ENCODE measurements around the gene WFDC12.

Gene WFDC12

DNA sequence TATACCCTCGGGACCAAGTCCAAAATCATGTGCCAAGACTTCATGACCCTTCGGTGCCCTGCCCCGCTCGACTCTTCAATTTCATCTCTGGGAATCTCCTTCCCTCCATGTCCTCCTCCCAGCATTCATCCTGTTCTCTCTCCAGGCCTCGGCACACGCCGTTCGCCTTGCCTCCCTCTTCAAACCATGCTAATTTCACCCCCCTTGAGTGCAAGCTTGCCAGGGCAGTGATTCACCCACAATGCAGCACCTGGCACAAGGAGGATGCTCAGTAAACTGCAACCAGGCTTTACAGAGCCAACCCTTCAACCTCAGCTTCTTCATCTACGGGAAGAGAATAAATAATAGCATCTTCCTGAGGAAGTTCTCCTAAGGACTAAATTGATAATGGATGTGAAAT lies 27.5 kb downstream of the WFDC12 start:
- DNase-seq (ENCODE audit: low spot score) = no peak
- TF ChIP-seq, protein P1, sequence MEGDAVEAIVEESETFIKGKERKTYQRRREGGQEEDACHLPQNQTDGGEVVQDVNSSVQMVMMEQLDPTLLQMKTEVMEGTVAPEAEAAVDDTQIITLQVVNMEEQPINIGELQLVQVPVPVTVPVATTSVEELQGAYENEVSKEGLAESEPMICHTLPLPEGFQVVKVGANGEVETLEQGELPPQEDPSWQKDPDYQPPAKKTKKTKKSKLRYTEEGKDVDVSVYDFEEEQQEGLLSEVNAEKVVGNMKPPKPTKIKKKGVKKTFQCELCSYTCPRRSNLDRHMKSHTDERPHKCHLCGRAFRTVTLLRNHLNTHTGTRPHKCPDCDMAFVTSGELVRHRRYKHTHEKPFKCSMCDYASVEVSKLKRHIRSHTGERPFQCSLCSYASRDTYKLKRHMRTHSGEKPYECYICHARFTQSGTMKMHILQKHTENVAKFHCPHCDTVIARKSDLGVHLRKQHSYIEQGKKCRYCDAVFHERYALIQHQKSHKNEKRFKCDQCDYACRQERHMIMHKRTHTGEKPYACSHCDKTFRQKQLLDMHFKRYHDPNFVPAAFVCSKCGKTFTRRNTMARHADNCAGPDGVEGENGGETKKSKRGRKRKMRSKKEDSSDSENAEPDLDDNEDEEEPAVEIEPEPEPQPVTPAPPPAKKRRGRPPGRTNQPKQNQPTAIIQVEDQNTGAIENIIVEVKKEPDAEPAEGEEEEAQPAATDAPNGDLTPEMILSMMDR (IDR thresholded peaks at IDR 0.05; ENCODE audit: extremely low read depth, missing control alignments) = no peak

DNA sequence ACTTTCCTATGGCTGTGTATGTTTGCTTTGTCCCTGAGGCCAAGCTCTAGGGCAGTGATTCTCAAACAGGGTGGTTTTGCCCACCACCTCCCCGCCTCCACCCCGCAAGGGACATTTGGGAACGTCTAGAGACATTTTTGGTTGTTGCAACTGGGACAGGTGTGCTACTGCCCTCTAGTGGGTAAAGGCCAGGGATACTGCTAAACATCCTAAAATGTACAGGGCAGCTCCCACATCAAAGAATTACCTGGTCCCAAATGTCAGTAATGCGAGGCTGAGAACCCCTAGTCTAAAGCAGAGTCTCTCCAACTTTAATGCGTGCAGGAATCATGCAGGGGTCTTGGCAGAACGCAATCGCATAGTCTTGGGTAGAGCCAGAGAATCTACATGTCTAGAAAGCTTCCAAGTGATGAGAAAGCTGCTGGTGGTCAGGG lies 28.4 kb downstream of the WFDC12 start:
- DNase-seq (ENCODE audit: low spot score) = peak; percentile 81

DNA sequence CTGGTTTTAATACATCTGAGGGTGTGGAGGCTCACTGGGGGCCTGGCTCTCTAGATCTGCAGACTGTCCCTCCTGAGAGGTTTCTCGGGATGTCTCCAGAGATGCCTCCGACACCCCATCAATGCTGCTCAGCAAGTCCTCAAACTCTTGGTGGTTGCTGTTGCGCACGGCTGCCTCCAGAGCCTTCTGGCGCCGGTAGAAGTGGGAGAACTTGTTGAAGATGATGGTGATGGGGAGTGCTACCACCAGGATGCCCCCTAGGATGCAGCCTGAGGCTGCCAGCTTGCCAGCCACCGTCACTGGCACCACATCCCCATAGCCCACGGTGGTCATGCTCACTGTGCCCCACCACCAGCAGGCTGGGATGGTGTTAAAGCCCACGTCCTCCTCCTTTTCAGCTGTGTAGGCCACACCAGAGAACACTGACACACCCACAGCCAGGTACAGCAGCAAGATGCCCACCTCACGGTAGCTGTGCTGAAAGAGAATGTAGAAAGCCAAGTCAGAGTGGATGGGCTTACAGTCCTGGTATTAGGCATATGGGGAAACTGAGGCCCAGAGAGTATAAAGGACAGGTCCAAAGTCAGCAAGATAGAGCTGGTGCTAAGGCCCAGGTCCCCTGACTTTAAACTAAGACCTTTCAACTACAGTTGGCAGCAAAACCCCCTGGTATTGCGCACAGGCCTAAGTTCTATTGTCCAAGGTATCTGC lies 29.2 kb downstream of the WFDC12 start:
- DNase-seq (ENCODE audit: low spot score) = no peak
- TF ChIP-seq, protein P1 (IDR thresholded peaks at IDR 0.05; ENCODE audit: extremely low read depth, missing control alignments) = no peak

More for the DNA sequence above, 28.4 kb downstream of the WFDC12 start:
- TF ChIP-seq, protein P1 (IDR thresholded peaks at IDR 0.05; ENCODE audit: extremely low read depth, missing control alignments) = peak; percentile 74

DNA sequence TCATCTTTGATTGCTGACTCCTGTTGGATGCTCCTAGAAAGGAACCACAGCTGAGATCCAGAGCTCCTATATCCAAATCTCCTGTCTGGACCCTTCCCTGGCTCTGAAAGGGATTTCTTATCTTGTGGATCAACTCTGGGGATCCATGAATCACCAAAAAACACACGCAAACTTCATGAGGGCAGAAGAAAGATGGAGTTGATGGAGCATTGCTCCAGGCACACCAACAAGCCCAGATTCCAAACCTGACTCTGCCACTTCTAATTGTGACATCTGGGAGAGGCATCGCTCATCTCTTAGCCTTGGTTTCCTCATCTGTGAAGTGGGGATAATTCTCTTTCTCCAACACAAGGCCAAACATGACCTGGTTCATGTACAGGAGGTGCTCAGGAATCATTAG lies 30.1 kb downstream of the WFDC12 start:
- TF ChIP-seq, protein P1 (IDR thresholded peaks at IDR 0.05; ENCODE audit: extremely low read depth, missing control alignments) = no peak
- no peak for DNase-seq (ENCODE audit: low spot score)

DNA sequence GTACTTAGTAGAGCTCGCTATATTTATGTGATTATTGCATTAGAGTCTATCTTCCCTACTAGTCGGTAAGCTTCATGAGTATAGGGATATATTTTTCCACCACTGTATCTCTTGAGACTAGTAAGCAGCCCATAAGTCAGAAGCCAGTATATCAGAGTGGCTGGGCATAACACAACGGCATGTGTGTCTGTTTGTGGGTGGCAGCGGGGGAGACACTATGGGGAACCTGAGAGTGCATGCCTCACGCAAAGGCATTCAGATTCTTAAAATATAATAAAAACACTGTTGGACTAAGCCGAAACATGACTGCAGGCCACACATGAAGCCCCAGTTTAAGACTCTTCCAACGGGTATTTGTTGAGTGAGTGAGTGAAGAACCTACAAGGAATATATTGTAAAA lies 31.4 kb downstream of the WFDC12 start:
- TF ChIP-seq, protein P1 (IDR thresholded peaks at IDR 0.05; ENCODE audit: extremely low read depth, missing control alignments) = no peak

DNA sequence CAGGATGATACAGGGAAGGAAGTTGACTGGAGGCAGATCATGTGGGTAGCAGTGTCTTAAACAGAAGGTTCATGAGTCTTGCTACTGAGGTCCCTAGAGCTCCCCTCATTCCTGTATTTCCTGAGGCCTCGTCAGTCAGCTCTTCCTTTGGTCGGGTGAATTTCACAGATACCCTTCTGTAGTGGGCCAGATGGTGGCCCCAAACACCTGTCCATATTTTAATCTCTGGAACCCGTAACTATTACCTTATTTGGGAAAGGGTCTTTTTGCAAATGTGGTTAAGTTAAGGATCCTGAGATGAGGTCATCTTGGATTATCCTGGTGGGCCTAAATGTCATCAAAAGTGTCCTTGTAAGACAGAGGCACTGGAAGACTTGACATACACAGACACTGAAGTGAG lies 32.9 kb downstream of the WFDC12 start:
- TF ChIP-seq, protein P1 (IDR thresholded peaks at IDR 0.05; ENCODE audit: extremely low read depth, missing control alignments) = no peak
- DNase-seq (ENCODE audit: low spot score) = no peak

More for the DNA sequence above, 31.4 kb downstream of the WFDC12 start:
- no peak for DNase-seq (ENCODE audit: low spot score)

DNA sequence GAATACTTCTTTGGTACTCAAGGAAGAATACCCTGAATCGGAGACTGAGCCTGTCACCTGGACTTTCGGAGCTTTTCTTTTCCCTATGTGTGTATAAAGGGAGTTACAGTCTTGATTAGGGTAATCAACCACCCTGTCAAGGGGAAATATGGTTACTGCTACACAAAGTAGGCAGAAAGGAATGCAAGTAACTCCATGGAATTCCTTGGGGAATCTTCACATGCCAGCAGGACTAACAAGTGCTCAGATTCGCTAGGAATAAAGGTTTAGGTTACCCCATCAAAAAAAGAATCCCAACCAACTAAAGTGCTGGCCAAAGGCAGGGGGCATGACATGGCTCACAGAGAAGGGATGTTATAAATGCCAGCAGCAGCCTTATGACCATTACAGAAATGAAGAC lies 33.8 kb downstream of the WFDC12 start:
- no peak for DNase-seq (ENCODE audit: low spot score)

More for the DNA sequence above, 33.8 kb downstream of the WFDC12 start:
- TF ChIP-seq, protein P1 (IDR thresholded peaks at IDR 0.05; ENCODE audit: extremely low read depth, missing control alignments) = no peak

Measured in GM20000 (cell line).